Neural cell (in vitro differentiated cells): ENCODE measurements around the gene RAB21. TPM values are rescaled to one million over a fixed set of nuclear protein-coding genes. Genes with fewer than 3 reads are reported as not detected.

ENCODE experiments used
- H2AFZ ChIP-seq: fragments of 200-600, 300-800 bp; sonication (generic), shearing (Covaris generic); 2 replicates; pipeline ENCODE4 v1.6.0; 2014; ENCODE audit warnings: low read depth, mild to moderate bottlenecking, antibody characterized with exemption, low read length, moderate library complexity
- H3F3A ChIP-seq: fragments of 200-600 bp; shearing (Covaris generic); 2 replicates; pipeline ENCODE4 v1.6.1; 2016; ENCODE audit warnings: mild to moderate bottlenecking, moderate library complexity, mixed read lengths, antibody characterized with exemption, low read length; ENCODE audit not compliant: insufficient read depth, poor library complexity, severe bottlenecking
- H3K27ac ChIP-seq: fragments of 200-600, 300-800 bp; sonication (generic), shearing (Covaris generic); 2 replicates; pipeline ENCODE4 v1.5.1; 2014; ENCODE audit warnings: mild to moderate bottlenecking, low read length, moderate library complexity
- H3K27me3 ChIP-seq: fragments of 300-800, 200-600 bp; sonication (generic), shearing (Covaris generic); 2 replicates; pipeline ENCODE4 v1.6.0; 2014; ENCODE audit warnings: mild to moderate bottlenecking, low read depth, low read length, moderate library complexity; ENCODE audit not compliant: insufficient read depth
- H3K36me3 ChIP-seq: fragments of 300-800, 200-600 bp; sonication (generic), shearing (Covaris generic); 2 replicates; pipeline ENCODE4 v1.5.1; 2014; ENCODE audit warnings: mild to moderate bottlenecking, antibody characterized with exemption, low read length, moderate library complexity; ENCODE audit not compliant: insufficient read depth
- H3K4me2 ChIP-seq: fragments of 300-800, 200-600 bp; sonication (generic), shearing (Covaris generic); 2 replicates; pipeline ENCODE4 v1.6.0; 2014; ENCODE audit warnings: mild to moderate bottlenecking, low read length
- H3K4me3 ChIP-seq: fragments of 300-800, 200-600 bp; sonication (generic), shearing (Covaris generic); 2 replicates; pipeline ENCODE4 v1.5.1; 2014; ENCODE audit warnings: mild to moderate bottlenecking, low read length, moderate library complexity
- H3K79me2 ChIP-seq: fragments of 200-600 bp; shearing (Covaris generic); replicated peaks from 2 replicates; pipeline ENCODE4 v1.6.0; 2014; ENCODE audit warnings: mild to moderate bottlenecking, low read length, moderate library complexity; ENCODE audit not compliant: insufficient read depth
- H3K9ac ChIP-seq: fragments of 300-800, 200-600 bp; sonication (generic), shearing (Covaris generic); 2 replicates; pipeline ENCODE4 v1.6.1; 2016; ENCODE audit warnings: mild to moderate bottlenecking, low read length, mixed read lengths
- H3K9me2 ChIP-seq: fragments of 200-600 bp; shearing (Covaris generic); 2 replicates; pipeline ENCODE4 v1.6.1; 2016; ENCODE audit warnings: mild to moderate bottlenecking, low read length, mixed read lengths; ENCODE audit not compliant: insufficient read depth
- H3K9me3 ChIP-seq: fragments of 200-600, 300-800 bp; sonication (generic), shearing (Covaris generic); 2 replicates; pipeline ENCODE4 v1.6.1; 2016; ENCODE audit warnings: mild to moderate bottlenecking, mixed run types, low read length, moderate library complexity, mixed read lengths
- H4K20me1 ChIP-seq: fragments of 200-600 bp; shearing (Covaris generic); 2 replicates; pipeline ENCODE4 v1.6.1; 2016; ENCODE audit warnings: mild to moderate bottlenecking, mixed run types; ENCODE audit not compliant: insufficient read depth
- CTCF ChIP-seq: fragments of 450-650 bp; IDR thresholded peaks from 2 replicates; pipeline ENCODE4 v1.5.1; 2014; ENCODE audit warnings: antibody characterized with exemption, mild to moderate bottlenecking, moderate library complexity; ENCODE audit not compliant: poor library complexity, severe bottlenecking
- EP300 ChIP-seq: fragments of 450-650 bp; conservative IDR thresholded peaks from 2 replicates; pipeline ENCODE4 v1.6.1; 2014; ENCODE audit warnings: antibody characterized with exemption, mild to moderate bottlenecking, moderate library complexity; ENCODE audit not compliant: poor library complexity, severe bottlenecking
- EZH2 ChIP-seq: fragments of 200-600, 300-800 bp; shearing (Covaris generic), sonication (generic); IDR thresholded peaks from 2 replicates; pipeline ENCODE4 v1.6.1; 2014; ENCODE audit warnings: antibody characterized with exemption, low read length, borderline replicate concordance, mild to moderate bottlenecking; ENCODE audit not compliant: insufficient read depth, poor library complexity, severe bottlenecking
- MXI1 ChIP-seq: fragments of 450-650 bp; conservative IDR thresholded peaks from 2 replicates; pipeline ENCODE4 v1.6.1; 2014; ENCODE audit warnings: antibody characterized with exemption, mild to moderate bottlenecking; ENCODE audit not compliant: poor library complexity, severe bottlenecking
- POLR2AphosphoS5 ChIP-seq: IDR thresholded peaks from 2 replicates; pipeline ENCODE4 v1.6.1; 2012
- RAD21 ChIP-seq: fragments of 450-650 bp; conservative IDR thresholded peaks from 2 replicates; pipeline ENCODE4 v1.6.1; 2014; ENCODE audit warnings: antibody characterized with exemption, mild to moderate bottlenecking, moderate library complexity
- REST ChIP-seq: IDR thresholded peaks from 2 replicates; pipeline ENCODE4 v1.6.1; 2012; ENCODE audit warnings: borderline replicate concordance
- SMC3 ChIP-seq: fragments of 450-650 bp; conservative IDR thresholded peaks from 2 replicates; pipeline ENCODE4 v1.6.1; 2014; ENCODE audit warnings: antibody characterized with exemption, mild to moderate bottlenecking, moderate library complexity; ENCODE audit not compliant: poor library complexity
- TAF1 ChIP-seq: IDR thresholded peaks from 2 replicates; pipeline ENCODE4 v1.6.1; 2012; ENCODE audit warnings: low read depth
- polyA plus RNA-seq: library from polyadenylated mRNA; depleted of rRNA; stranded (reverse); fragments of >200 nt; gene quantifications from 2 replicates; pipeline ENCODE4 v1.2.3, GENCODE V29; 2014

Gene RAB21
- polyA plus RNA-seq, 1 donor from 2014 or later: 26.3 TPM

- H3K36me3 ChIP-seq: no peaks in the 10 kb centered on the region
- H2AFZ ChIP-seq: no peak overlapping the region
Observed at GRCh38 chr12:71721783-71722505, 32.7 kb upstream of the RAB21 start.

GRCh38 chr12:71725011-71725410 is 29.7 kb upstream of the RAB21 start:
- H3K27me3 ChIP-seq: no peaks in the 10 kb centered on the region
- no peak overlapping the region for H3K4me3 ChIP-seq
- no peak overlapping the region for H2AFZ ChIP-seq
- no peak overlapping the region for H3K9ac ChIP-seq
- H3K27ac ChIP-seq: no peak overlapping the region
- H3K4me2 ChIP-seq: no peak overlapping the region
- H3K79me2 ChIP-seq: no peaks in the 10 kb centered on the region
- H3K9me2 ChIP-seq: no peaks in the 10 kb centered on the region
- H3F3A ChIP-seq: no peaks in the 10 kb centered on the region
- no peaks in the 10 kb centered on the region for H3K36me3 ChIP-seq
- H3K9me3 ChIP-seq: no peaks in the 10 kb centered on the region
- H4K20me1 ChIP-seq: no peaks in the 10 kb centered on the region
- TF ChIP-seq POLR2AphosphoS5 (no peak), CTCF (no peak), TAF1 (no peak), EP300 (no peak), REST (no peak), RAD21 (no peak)

More at GRCh38 chr12:71721783-71722505, 32.7 kb upstream of the RAB21 start:
- TF ChIP-seq SMC3: no peak
- TF ChIP-seq TAF1: no peak
- no peak for TF ChIP-seq CTCF
- no peak for TF ChIP-seq RAD21
- no peak for TF ChIP-seq EP300
- no peak for TF ChIP-seq POLR2AphosphoS5
- TF ChIP-seq REST: no peak
- TF ChIP-seq EZH2: no peak
- TF ChIP-seq MXI1: no peak
- no peaks in the 10 kb centered on the region for H3K27me3 ChIP-seq
- H3K9me2 ChIP-seq: no peaks in the 10 kb centered on the region
- H3K4me3 ChIP-seq: no peak overlapping the region
- H3F3A ChIP-seq: no peaks in the 10 kb centered on the region
- H3K9me3 ChIP-seq: no peaks in the 10 kb centered on the region
- no peak overlapping the region for H3K9ac ChIP-seq
- no peaks in the 10 kb centered on the region for H3K79me2 ChIP-seq
- H3K27ac ChIP-seq: no peak overlapping the region
- H3K4me2 ChIP-seq: no peak overlapping the region
- H4K20me1 ChIP-seq: no peaks in the 10 kb centered on the region
